CD4-positive, alpha-beta T cell (primary cell): ENCODE data around the gene VARS2. TPM values are rescaled to one million over a fixed set of nuclear protein-coding genes. Genes with fewer than 3 reads are reported as not detected.

Experiments used
- ATAC-seq: fragments of 200-7000 bp; cut with Tn5 transposase; one replicate; pipeline ENCODE4 v1.10.0; 2022; ENCODE audit warnings: mild to moderate bottlenecking; ENCODE audit not compliant: poor library complexity
- CTCF ChIA-PET: fragments of 350-600 bp; sonication (Branson Sonifier 250); formaldehyde crosslinking; loops from one replicate; lab custom pipeline; 2021; ENCODE audit warnings: antibody characterized with exemption, inconsistent platforms; lab: Charles Lee
- POLR2A ChIA-PET: fragments of 350-600 bp; sonication (Branson Sonifier 250); formaldehyde crosslinking; loops from one replicate; lab custom pipeline; 2021; ENCODE audit warnings: antibody characterized with exemption, inconsistent platforms; lab: Charles Lee
- DNase-seq, 14 experiments: peaks; one replicate each; pipeline ENCODE4 v3.0.0-alpha.2; 2013 to 2020; ENCODE audit warnings: mixed read lengths in 2 of 14
- H3K27ac ChIP-seq, 2 donors: one replicate each; pipeline versions ENCODE4 v1.5.1 to v1.7.0; 2013; ENCODE audit warnings: low read length in 2 of 2, low read depth in 1 of 2, mild to moderate bottlenecking in 1 of 2
- H3K27me3 ChIP-seq, 2 experiments: 1 replicate in 1 of 2; 2 replicates in 1 of 2; pipeline versions ENCODE4 v1.6.1 to v1.7.0; 2013; ENCODE audit warnings: low read length in 2 of 2, control low read depth in 1 of 2, mild to moderate bottlenecking in 1 of 2, moderate library complexity in 1 of 2; ENCODE audit not compliant: insufficient read depth in 2 of 2, control insufficient read depth in 1 of 2
- H3K36me3 ChIP-seq: one replicate; pipeline ENCODE4 v1.6.1; 2013; ENCODE audit warnings: low read length, control low read depth; ENCODE audit not compliant: insufficient read depth
- H3K4me1 ChIP-seq: one replicate; pipeline ENCODE4 v1.6.1; 2013; ENCODE audit warnings: low read length, control low read depth; ENCODE audit not compliant: insufficient read depth
- H3K4me3 ChIP-seq: one replicate; pipeline ENCODE4 v1.5.1; 2013; ENCODE audit warnings: mild to moderate bottlenecking, low read length, moderate library complexity
- H3K9me3 ChIP-seq, 2 experiments: 1 replicate in 1 of 2; 2 replicates in 1 of 2; pipeline versions ENCODE4 v1.6.1 to v1.7.0; 2013; ENCODE audit warnings: low read length in 2 of 2, mild to moderate bottlenecking in 2 of 2, control low read depth in 1 of 2, moderate library complexity in 1 of 2; ENCODE audit not compliant: control insufficient read depth in 1 of 2, insufficient read depth in 1 of 2
- H3K27ac Mint-ChIP-seq: one replicate; pipeline ENCODE4 v1.8.0; 2020; ENCODE audit warnings: mixed read lengths
- H3K27me3 Mint-ChIP-seq: one replicate; pipeline ENCODE4 v1.8.0; 2021; ENCODE audit warnings: mixed read lengths
- H3K36me3 Mint-ChIP-seq: one replicate; pipeline ENCODE4 v1.8.0; 2021; ENCODE audit warnings: low read depth, mixed read lengths
- H3K4me1 Mint-ChIP-seq: one replicate; pipeline ENCODE4 v1.8.0; 2021; ENCODE audit warnings: low read depth, mixed read lengths
- H3K4me3 Mint-ChIP-seq: one replicate; pipeline ENCODE4 v1.8.0; 2020; ENCODE audit warnings: mild to moderate bottlenecking, mixed read lengths
- H3K9me3 Mint-ChIP-seq: one replicate; pipeline ENCODE4 v1.8.0; 2020; ENCODE audit warnings: mixed read lengths
- CTCF ChIP-seq: fragments of 200-600 bp; IDR thresholded peaks from one replicate; pipeline ENCODE4 v1.8.0; 2022; ENCODE audit warnings: antibody characterized with exemption, mild to moderate bottlenecking
- intact Hi-C, 2 experiments: fragments of 100-400 bp; cut with DNase I in 1 of 2; cut with micrococcal nuclease in 1 of 2; formaldehyde crosslinking; loops; one replicate each; pipeline versions ENCODE4 v1.15.1 to v1.9.0; 2023 to 2025; cut with DNase I, micrococcal nuclease
- total RNA-seq, 174 experiments: library from RNA in 2 of 174; stranded (reverse) in 2 of 174; gene quantifications; one replicate each; pipeline ENCODE4 v1.2.3 and lab custom pipeline; 2021 to 2026

VARS2 gene
- total RNA-seq, 2 experiments from 2014 or later = 19.3 to 21.7 TPM

GRCh38 chr6:30942338-30943060, 28.5 kb downstream of the VARS2 start:
- POLR2A ChIA-PET = interaction anchor here (1.1 kb wide), 1 partner anchor 100 kb away, joined by 3 read pairs; no protein-coding TSS in a partner anchor
- Histone ChIP-seq H3K27ac (no peak overlapping the region), H3K36me3 (no peaks in the 10 kb centered on the region), H3K27me3 (peaks cover 38 to 46% of the 10 kb centered on the region in 2 experiments), H3K4me1 (peaks cover 4% of the 10 kb centered on the region), H3K9me3 (peaks cover 0 to 3% of the 10 kb centered on the region in 2 experiments), H3K4me3 (no peak overlapping the region)
- no peak for TF ChIP-seq CTCF
- DNase-seq (peak in 3 of 14 experiments; percentile 16 to 33 (median 18)), ATAC-seq (no peak)
- Mint-ChIP-seq H3K36me3 (no peaks in the 10 kb centered on the region), H3K27ac (no peak overlapping the region), H3K4me3 (no peak overlapping the region), H3K9me3 (no peaks in the 10 kb centered on the region), H3K4me1 (no peaks in the 10 kb centered on the region), H3K27me3 (peaks cover 71% of the 10 kb centered on the region)
- intact Hi-C loops = no loop called here
- CTCF ChIA-PET = interaction anchor here (1.2 kb wide), 1 partner anchor 144 kb away, joined by 3 read pairs; no protein-coding TSS in a partner anchor

- intact Hi-C loops = no loop called here
- POLR2A ChIA-PET = no interaction called here
- H3K27me3 Mint-ChIP-seq = peaks cover 80% of the 10 kb centered on the region
These were observed 30.0 kb downstream of the VARS2 start for GRCh38 chr6:30944051-30944450.

GRCh38 chr6:30945281-30945680, 31.2 kb downstream of the VARS2 start:
- POLR2A ChIA-PET = no interaction called here

More at GRCh38 chr6:30944051-30944450, 30.0 kb downstream of the VARS2 start:
- H3K27ac ChIP-seq = no peak overlapping the region
- Mint-ChIP-seq H3K4me3 (no peak overlapping the region), H3K27ac (no peak overlapping the region), H3K9me3 (no peaks in the 10 kb centered on the region), H3K4me1 (no peaks in the 10 kb centered on the region), H3K36me3 (no peaks in the 10 kb centered on the region)
- no peaks in the 10 kb centered on the region for H3K36me3 ChIP-seq
- ATAC-seq = no peak
- H3K4me3 ChIP-seq = no peak overlapping the region
- TF ChIP-seq CTCF = no peak
- H3K9me3 ChIP-seq = peaks cover 0 to 3% of the 10 kb centered on the region in 2 experiments
- H3K4me1 ChIP-seq = peaks cover 4% of the 10 kb centered on the region
- CTCF ChIA-PET = no interaction called here
- peaks cover 38 to 46% of the 10 kb centered on the region in 2 experiments for H3K27me3 ChIP-seq
- DNase-seq = no peak

More at GRCh38 chr6:30945281-30945680, 31.2 kb downstream of the VARS2 start:
- DNase-seq (no peak), ATAC-seq (no peak)
- Histone ChIP-seq H3K27me3 (peaks cover 37 to 38% of the 10 kb centered on the region in 2 experiments), H3K27ac (no peak overlapping the region), H3K4me3 (no peak overlapping the region), H3K36me3 (no peaks in the 10 kb centered on the region), H3K9me3 (peaks cover 0 to 3% of the 10 kb centered on the region in 2 experiments), H3K4me1 (peaks cover 4% of the 10 kb centered on the region)
- intact Hi-C loops = no loop called here
- Mint-ChIP-seq H3K4me1 (no peaks in the 10 kb centered on the region), H3K27ac (no peak overlapping the region), H3K36me3 (no peaks in the 10 kb centered on the region), H3K27me3 (peaks cover 83% of the 10 kb centered on the region), H3K9me3 (no peaks in the 10 kb centered on the region), H3K4me3 (no peak overlapping the region)
- TF ChIP-seq CTCF = no peak
- CTCF ChIA-PET = no interaction called here
